Lower leg skin (tissue), 3 donors: ENCODE data around the gene DOCK1.

ENCODE experiments used
- CTCF ChIP-seq, 3 donors: fragments of 450-650 bp; IDR thresholded peaks; one replicate each; pipeline ENCODE4 v1.5.1; 2016; ENCODE audit warnings: antibody characterized with exemption in 3 of 3, mild to moderate bottlenecking in 3 of 3, moderate library complexity in 2 of 3
- POLR2A ChIP-seq, 2 donors: fragments of 450-650 bp; IDR thresholded peaks; one replicate each; pipeline ENCODE4 v1.6.1; 2016 to 2017; ENCODE audit warnings: antibody characterized with exemption in 2 of 2, mild to moderate bottlenecking in 1 of 2, moderate library complexity in 1 of 2

- TF ChIP-seq CTCF (IDR thresholded peaks at IDR 0.05) = no peak
- TF ChIP-seq POLR2A (IDR thresholded peaks at IDR 0.05) = no peak
Observed at GRCh38 chr10:126910798-126911197, 5.6 kb downstream of the DOCK1 start.
